HL-60 (cell line): ENCODE data around the gene IGFBP2.

ENCODE experiments used
- POLR2AphosphoS5 ChIP-seq: IDR thresholded peaks from 2 replicates; pipeline ENCODE4 v1.6.1; 2012; ENCODE audit warnings: low read depth
- SPI1 ChIP-seq: IDR thresholded peaks from 2 replicates; pipeline ENCODE4 v1.6.1; 2012; ENCODE audit warnings: low read depth, mild to moderate bottlenecking, borderline replicate concordance
- TF ChIP-seq, protein P1 (sequence below): IDR thresholded peaks from one replicate; pipeline ENCODE4 v1.5.1; 2011; ENCODE audit warnings: low read length, control low read depth, inconsistent platforms; ENCODE audit not compliant: insufficient read depth
- TF ChIP-seq, protein P2 (sequence below): IDR thresholded peaks from 2 replicates; pipeline ENCODE4 v1.6.1; 2012; ENCODE audit warnings: low read depth; ENCODE audit not compliant: insufficient replicate concordance

DNA sequence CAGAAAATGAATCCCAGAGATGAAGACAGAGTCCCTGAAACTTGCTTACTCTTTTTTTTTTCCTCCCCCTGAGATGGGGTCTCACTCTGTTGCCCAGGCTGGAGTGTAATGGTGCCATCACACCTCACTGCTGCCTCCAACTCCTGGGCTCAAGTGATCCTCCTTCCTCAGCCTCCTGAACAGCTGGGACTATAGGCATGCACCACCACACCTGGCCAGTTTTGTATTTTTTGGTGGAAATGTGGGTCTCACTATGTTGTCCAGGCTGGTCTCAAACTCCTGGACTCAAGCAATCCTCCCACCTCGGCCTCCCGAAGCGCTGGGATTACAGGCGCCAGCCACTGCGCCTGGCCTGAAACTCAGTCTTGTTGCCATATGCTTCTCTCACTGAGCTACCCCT lies 27.8 kb downstream of the IGFBP2 start:
- TF ChIP-seq, protein P1, sequence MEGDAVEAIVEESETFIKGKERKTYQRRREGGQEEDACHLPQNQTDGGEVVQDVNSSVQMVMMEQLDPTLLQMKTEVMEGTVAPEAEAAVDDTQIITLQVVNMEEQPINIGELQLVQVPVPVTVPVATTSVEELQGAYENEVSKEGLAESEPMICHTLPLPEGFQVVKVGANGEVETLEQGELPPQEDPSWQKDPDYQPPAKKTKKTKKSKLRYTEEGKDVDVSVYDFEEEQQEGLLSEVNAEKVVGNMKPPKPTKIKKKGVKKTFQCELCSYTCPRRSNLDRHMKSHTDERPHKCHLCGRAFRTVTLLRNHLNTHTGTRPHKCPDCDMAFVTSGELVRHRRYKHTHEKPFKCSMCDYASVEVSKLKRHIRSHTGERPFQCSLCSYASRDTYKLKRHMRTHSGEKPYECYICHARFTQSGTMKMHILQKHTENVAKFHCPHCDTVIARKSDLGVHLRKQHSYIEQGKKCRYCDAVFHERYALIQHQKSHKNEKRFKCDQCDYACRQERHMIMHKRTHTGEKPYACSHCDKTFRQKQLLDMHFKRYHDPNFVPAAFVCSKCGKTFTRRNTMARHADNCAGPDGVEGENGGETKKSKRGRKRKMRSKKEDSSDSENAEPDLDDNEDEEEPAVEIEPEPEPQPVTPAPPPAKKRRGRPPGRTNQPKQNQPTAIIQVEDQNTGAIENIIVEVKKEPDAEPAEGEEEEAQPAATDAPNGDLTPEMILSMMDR, result no peak
- TF ChIP-seq POLR2AphosphoS5 (no peak), SPI1 (no peak)
- TF ChIP-seq, protein P2, sequence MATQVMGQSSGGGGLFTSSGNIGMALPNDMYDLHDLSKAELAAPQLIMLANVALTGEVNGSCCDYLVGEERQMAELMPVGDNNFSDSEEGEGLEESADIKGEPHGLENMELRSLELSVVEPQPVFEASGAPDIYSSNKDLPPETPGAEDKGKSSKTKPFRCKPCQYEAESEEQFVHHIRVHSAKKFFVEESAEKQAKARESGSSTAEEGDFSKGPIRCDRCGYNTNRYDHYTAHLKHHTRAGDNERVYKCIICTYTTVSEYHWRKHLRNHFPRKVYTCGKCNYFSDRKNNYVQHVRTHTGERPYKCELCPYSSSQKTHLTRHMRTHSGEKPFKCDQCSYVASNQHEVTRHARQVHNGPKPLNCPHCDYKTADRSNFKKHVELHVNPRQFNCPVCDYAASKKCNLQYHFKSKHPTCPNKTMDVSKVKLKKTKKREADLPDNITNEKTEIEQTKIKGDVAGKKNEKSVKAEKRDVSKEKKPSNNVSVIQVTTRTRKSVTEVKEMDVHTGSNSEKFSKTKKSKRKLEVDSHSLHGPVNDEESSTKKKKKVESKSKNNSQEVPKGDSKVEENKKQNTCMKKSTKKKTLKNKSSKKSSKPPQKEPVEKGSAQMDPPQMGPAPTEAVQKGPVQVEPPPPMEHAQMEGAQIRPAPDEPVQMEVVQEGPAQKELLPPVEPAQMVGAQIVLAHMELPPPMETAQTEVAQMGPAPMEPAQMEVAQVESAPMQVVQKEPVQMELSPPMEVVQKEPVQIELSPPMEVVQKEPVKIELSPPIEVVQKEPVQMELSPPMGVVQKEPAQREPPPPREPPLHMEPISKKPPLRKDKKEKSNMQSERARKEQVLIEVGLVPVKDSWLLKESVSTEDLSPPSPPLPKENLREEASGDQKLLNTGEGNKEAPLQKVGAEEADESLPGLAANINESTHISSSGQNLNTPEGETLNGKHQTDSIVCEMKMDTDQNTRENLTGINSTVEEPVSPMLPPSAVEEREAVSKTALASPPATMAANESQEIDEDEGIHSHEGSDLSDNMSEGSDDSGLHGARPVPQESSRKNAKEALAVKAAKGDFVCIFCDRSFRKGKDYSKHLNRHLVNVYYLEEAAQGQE, result no peak
